OCI-M2 (cell line): Measurements from ENCODE around the gene KCNK10.

Experiments
- DNase-seq: peaks from one replicate; lab custom pipeline; 2025; ENCODE audit not compliant: unreplicated experiment; lab: John Stamatoyannopoulos, UW

KCNK10 gene

GRCh38 chr14:88323086-88323522 lies at the start of gene KCNK10:
Gene KCNK10, minus strand, starts transcription at chr14:88323269. Its CDS starts 471 bp downstream, at chr14:88322798.
- no peak for DNase-seq

- DNase-seq = no peak
These were observed 46.4 kb upstream of the KCNK10 start for GRCh38 chr14:88369496-88369895.

- no peak for DNase-seq
These were observed 41.8 kb upstream of the KCNK10 start for GRCh38 chr14:88364710-88365413.

- no peak for DNase-seq
These were observed 40.6 kb upstream of the KCNK10 start for GRCh38 chr14:88363644-88364043.

- DNase-seq = no peak
These were observed 36.4 kb upstream of the KCNK10 start for GRCh38 chr14:88359500-88359899.

- DNase-seq = no peak
These were observed 31.3 kb upstream of the KCNK10 start for GRCh38 chr14:88354358-88354757.

- DNase-seq = no peak
These were observed 29.6 kb upstream of the KCNK10 start for GRCh38 chr14:88352698-88353097.

GRCh38 chr14:88351966-88352691 lies 29.1 kb upstream of the KCNK10 start:
- DNase-seq = no peak

GRCh38 chr14:88348546-88348945 lies 25.5 kb upstream of the KCNK10 start:
- no peak for DNase-seq

- DNase-seq = no peak
These were observed 23.1 kb upstream of the KCNK10 start for GRCh38 chr14:88346048-88346639.

GRCh38 chr14:88342980-88343379 lies 19.9 kb upstream of the KCNK10 start:
- DNase-seq = no peak

GRCh38 chr14:88340357-88340756 lies 17.3 kb upstream of the KCNK10 start:
- no peak for DNase-seq

- no peak for DNase-seq
These were observed 10.0 kb upstream of the KCNK10 start for GRCh38 chr14:88333036-88333435.

- no peak for DNase-seq
These were observed 4.4 kb upstream of the KCNK10 start for GRCh38 chr14:88327497-88327896.

- DNase-seq = no peak
These were observed 3.5 kb upstream of the KCNK10 start for GRCh38 chr14:88326352-88327103.

- DNase-seq = no peak
These were observed 2.8 kb upstream of the KCNK10 start for GRCh38 chr14:88325883-88326282.

- DNase-seq = no peak
These were observed 1.9 kb upstream of the KCNK10 start for GRCh38 chr14:88324930-88325329.

- DNase-seq = no peak
These were observed 1.4 kb upstream of the KCNK10 start for GRCh38 chr14:88324491-88324890.

- DNase-seq = no peak
These were observed 592 bp upstream of the KCNK10 start for GRCh38 chr14:88323523-88324199.

GRCh38 chr14:88322504-88323085 lies 474 bp downstream of the KCNK10 start:
- no peak for DNase-seq
